IgD-negative memory B cell (primary cell): ENCODE results near the gene MCOLN1. TPM values are rescaled to one million over a fixed set of nuclear protein-coding genes. Genes with fewer than 3 reads are reported as not detected.

ENCODE experiments used
- H3K27ac Mint-ChIP-seq, 3 donors: one replicate each; pipeline ENCODE4 v1.8.0; 2020 to 2022; ENCODE audit warnings: mild to moderate bottlenecking in 3 of 3, mixed read lengths in 3 of 3, moderate library complexity in 1 of 3
- H3K27me3 Mint-ChIP-seq: one replicate; pipeline ENCODE4 v1.8.0; 2021; ENCODE audit warnings: mixed read lengths
- H3K36me3 Mint-ChIP-seq: one replicate; pipeline ENCODE4 v1.8.0; 2020; ENCODE audit warnings: mild to moderate bottlenecking, mixed read lengths
- H3K4me1 Mint-ChIP-seq, 3 donors: one replicate each; pipeline ENCODE4 v1.8.0; 2020 to 2022; ENCODE audit warnings: mixed read lengths in 3 of 3, mild to moderate bottlenecking in 1 of 3
- H3K4me3 Mint-ChIP-seq, 4 donors: one replicate each; pipeline ENCODE4 v1.8.0; 2020 to 2022; ENCODE audit warnings: mild to moderate bottlenecking in 4 of 4, mixed read lengths in 4 of 4, moderate library complexity in 3 of 4
- H3K9me3 Mint-ChIP-seq, 3 donors: one replicate each; pipeline ENCODE4 v1.8.0; 2020 to 2021; ENCODE audit warnings: mixed read lengths in 3 of 3, mild to moderate bottlenecking in 1 of 3
- polyA plus RNA-seq: library from polyadenylated mRNA; unstranded; fragments of 300-500 nt; fragmentation: Illumina TruSeq; gene quantifications from one replicate; pipeline ENCODE4 v1.2.3, GENCODE V29; 2021

The MCOLN1 gene
- polyA plus RNA-seq = 5.2 TPM

- no peaks in the 10 kb centered on the region for H3K9me3 Mint-ChIP-seq
- peaks cover 2% of the 10 kb centered on the region for H3K36me3 Mint-ChIP-seq
- H3K27me3 Mint-ChIP-seq = no peaks in the 10 kb centered on the region
- peak within 1 kb of the TSS; percentile 59 to 94 (median 76) for H3K27ac Mint-ChIP-seq
- peak within 1 kb of the TSS; percentile 78 to 90 (median 83) for H3K4me3 Mint-ChIP-seq
- H3K4me1 Mint-ChIP-seq = peaks cover 6 to 8% (median 7%) of the 10 kb centered on the region in 3 donors
Measured at GRCh38 chr19:7522072-7522922, at the start of gene MCOLN1. MCOLN1 (plus strand) TSS chr19:7522624; CDS start chr19:7522751, 127 bp downstream.

- Mint-ChIP-seq H3K4me1 (peaks cover 7 to 15% (median 12%) of the 10 kb centered on the region in 3 donors), H3K4me3 (peak overlapping the region in 1 of 4 donors; percentile 12), H3K36me3 (peaks cover 2% of the 10 kb centered on the region), H3K27ac (peak overlapping the region in 2 of 3 donors; percentile 81 to 84), H3K27me3 (no peaks in the 10 kb centered on the region), H3K9me3 (no peaks in the 10 kb centered on the region)
Measured at GRCh38 chr19:7475665-7476064, 46.8 kb upstream of the MCOLN1 start.

DNA sequence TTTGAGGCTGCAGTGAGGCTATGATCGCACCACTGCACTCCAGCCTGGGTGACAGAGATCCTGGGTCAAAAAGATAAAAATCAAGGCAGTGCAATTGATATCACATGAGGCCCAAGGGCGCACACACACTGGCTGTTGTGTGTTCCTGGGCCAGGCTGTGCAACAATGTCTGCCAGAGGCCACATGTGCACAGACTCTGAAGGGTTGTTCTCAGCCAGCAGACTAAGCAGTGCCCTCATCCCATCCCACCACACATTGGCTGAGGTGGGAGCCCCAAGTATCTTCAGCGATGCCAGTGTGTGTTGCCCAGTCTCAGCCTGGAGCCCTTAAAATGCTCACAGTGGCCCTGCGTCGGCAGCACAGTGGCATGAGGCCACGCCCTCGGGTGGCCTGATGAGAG lies 46.2 kb upstream of the MCOLN1 start:
- Mint-ChIP-seq H3K9me3 (no peaks in the 10 kb centered on the region), H3K27me3 (no peaks in the 10 kb centered on the region), H3K4me3 (peak overlapping the region in 1 of 4 donors; percentile 12), H3K4me1 (peaks cover 9 to 15% (median 12%) of the 10 kb centered on the region in 3 donors), H3K36me3 (peaks cover 2% of the 10 kb centered on the region), H3K27ac (peak overlapping the region in 2 of 3 donors; percentile 81 to 84)

DNA sequence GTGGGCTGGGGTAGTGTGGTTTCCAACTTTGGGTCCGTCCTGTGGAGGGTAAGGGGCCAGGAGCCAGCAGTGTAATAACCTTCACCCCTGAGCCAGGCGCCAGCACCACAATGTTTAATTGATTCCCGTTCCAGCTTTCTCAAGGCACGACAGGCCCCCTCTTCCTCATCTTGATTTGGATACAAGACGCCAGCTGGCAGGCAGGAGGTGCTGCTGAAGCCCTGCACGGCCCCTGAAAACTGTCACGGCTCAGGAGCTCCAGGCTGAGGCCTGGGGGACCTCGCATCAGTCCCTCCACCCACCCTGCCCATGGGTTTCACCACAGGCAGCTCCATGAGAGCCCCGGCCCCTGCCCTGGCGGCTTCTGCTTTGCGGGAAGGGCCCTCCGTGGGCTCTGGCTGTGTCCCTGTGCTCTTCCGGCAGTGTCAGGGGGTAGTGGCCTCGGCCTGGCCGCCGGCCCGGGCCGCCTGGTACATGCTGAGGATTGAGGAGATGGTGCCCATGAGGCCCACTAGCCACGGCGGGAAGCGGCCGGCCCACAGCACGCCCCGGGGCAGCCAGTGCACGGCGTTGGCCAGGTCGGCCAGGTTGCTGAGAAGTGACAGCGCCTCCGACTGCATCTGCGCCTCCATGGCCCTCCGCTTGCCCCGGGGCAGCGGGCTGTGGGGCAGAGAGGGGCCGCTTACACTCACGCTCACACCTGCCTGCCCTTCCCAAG lies 45.5 kb upstream of the MCOLN1 start:
- H3K27me3 Mint-ChIP-seq = no peaks in the 10 kb centered on the region
- peak overlapping the region; percentile 16 to 84 (median 81) for H3K27ac Mint-ChIP-seq
- H3K4me3 Mint-ChIP-seq = peak overlapping the region in 3 of 4 donors; percentile 12 to 54 (median 32)
- H3K36me3 Mint-ChIP-seq = peaks cover 2% of the 10 kb centered on the region
- no peaks in the 10 kb centered on the region for H3K9me3 Mint-ChIP-seq
- peaks cover 9 to 15% (median 9%) of the 10 kb centered on the region in 3 donors for H3K4me1 Mint-ChIP-seq

DNA sequence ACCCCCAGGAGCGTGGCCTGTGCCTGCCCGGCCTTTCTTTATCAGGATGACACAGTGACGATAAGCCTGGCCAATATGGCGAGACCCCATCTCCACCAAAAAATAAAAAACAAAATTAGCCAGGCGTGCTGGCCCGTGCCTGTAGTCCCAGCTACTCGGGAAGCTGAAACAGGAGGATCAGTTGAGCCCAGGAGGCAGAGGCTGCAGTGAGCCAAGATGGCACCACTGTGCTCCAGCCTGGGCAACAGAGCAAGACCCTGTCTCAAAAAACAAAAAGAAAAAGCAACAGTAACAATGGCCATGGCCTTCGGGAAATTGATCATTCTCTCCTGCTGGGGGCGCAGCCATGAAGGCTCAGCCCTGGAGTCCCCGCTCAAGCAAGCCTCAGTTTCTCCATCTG lies 44.7 kb upstream of the MCOLN1 start:
- peaks cover 2% of the 10 kb centered on the region for H3K36me3 Mint-ChIP-seq
- H3K4me1 Mint-ChIP-seq = peaks cover 7 to 10% (median 9%) of the 10 kb centered on the region in 3 donors
- H3K27me3 Mint-ChIP-seq = no peaks in the 10 kb centered on the region
- no peaks in the 10 kb centered on the region for H3K9me3 Mint-ChIP-seq
- peak overlapping the region; percentile 67 to 77 (median 76) for H3K27ac Mint-ChIP-seq
- H3K4me3 Mint-ChIP-seq = peak overlapping the region in 1 of 4 donors; percentile 40

GRCh38 chr19:7478173-7478842 lies 44.1 kb upstream of the MCOLN1 start:
- peak overlapping the region in 1 of 4 donors; percentile 40 for H3K4me3 Mint-ChIP-seq
- H3K27ac Mint-ChIP-seq = peak overlapping the region; percentile 76 to 88 (median 77)
- H3K4me1 Mint-ChIP-seq = peaks cover 5 to 6% (median 5%) of the 10 kb centered on the region in 3 donors
- H3K36me3 Mint-ChIP-seq = no peaks in the 10 kb centered on the region
- H3K9me3 Mint-ChIP-seq = no peaks in the 10 kb centered on the region
- H3K27me3 Mint-ChIP-seq = no peaks in the 10 kb centered on the region

- Mint-ChIP-seq H3K27ac (peak overlapping the region in 2 of 3 donors; percentile 39 to 77), H3K27me3 (no peaks in the 10 kb centered on the region), H3K4me3 (no peak overlapping the region), H3K9me3 (no peaks in the 10 kb centered on the region), H3K4me1 (peaks cover 5 to 10% (median 9%) of the 10 kb centered on the region in 3 donors), H3K36me3 (no peaks in the 10 kb centered on the region)
Measured at GRCh38 chr19:7478843-7479227, 43.6 kb upstream of the MCOLN1 start.

GRCh38 chr19:7480222-7480969 lies 42.0 kb upstream of the MCOLN1 start:
- H3K4me3 Mint-ChIP-seq = peak overlapping the region in 3 of 4 donors; percentile 1 to 74 (median 8)
- peaks cover 5 to 10% (median 9%) of the 10 kb centered on the region in 3 donors for H3K4me1 Mint-ChIP-seq
- H3K27me3 Mint-ChIP-seq = peaks cover 5% of the 10 kb centered on the region
- H3K27ac Mint-ChIP-seq = peak overlapping the region; percentile 86 to 96 (median 91)
- H3K9me3 Mint-ChIP-seq = no peaks in the 10 kb centered on the region
- no peaks in the 10 kb centered on the region for H3K36me3 Mint-ChIP-seq

- no peaks in the 10 kb centered on the region for H3K36me3 Mint-ChIP-seq
- H3K27ac Mint-ChIP-seq = peak overlapping the region; percentile 39 to 96 (median 91)
- H3K27me3 Mint-ChIP-seq = peaks cover 5% of the 10 kb centered on the region
- H3K9me3 Mint-ChIP-seq = no peaks in the 10 kb centered on the region
- peak overlapping the region in 1 of 4 donors; percentile 74 for H3K4me3 Mint-ChIP-seq
- H3K4me1 Mint-ChIP-seq = peaks cover 5 to 10% (median 9%) of the 10 kb centered on the region in 3 donors
Measured at GRCh38 chr19:7480970-7481255, 41.5 kb upstream of the MCOLN1 start.

DNA sequence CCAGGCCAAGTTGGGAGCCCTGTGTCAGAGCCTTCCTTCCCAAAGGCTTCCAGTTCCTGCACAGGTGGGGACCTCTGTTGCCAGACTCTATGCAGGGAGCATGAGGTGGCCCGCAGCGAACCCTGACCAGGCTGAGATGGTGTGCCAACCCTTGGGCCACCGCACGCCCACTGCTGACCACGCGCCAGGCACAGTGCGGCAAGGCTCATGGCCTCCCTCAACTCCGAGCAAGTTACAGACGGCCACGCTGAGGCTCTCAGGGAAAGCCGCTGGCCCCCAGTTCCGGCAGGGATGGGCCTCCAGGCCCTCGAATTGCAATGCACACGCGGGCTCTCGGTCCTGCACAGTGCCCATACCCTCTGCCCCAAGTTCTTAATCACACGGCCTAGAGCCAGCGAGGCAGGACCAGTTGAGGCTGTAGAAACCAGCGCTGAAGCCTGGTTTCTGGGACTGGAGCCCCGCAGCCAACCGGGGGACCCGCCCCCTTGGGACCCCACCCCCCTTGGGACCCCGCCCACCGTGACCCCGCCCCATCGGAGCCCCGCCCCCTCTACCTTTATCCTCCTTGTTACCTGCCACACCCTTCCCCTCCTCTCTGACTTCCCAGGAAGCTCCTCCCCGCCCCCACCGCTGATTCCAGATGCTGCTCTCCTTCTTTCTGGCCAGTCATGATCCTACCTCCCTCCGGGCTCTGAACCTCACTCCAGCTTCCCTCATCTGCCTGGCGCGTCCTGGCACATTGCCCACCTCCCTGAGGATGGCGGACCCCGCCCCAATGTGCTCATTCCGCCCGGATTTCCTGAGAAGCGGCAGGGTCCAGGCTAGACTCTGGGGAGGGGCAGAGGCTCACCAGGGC lies 39.6 kb upstream of the MCOLN1 start:
- Mint-ChIP-seq H3K27ac (peak overlapping the region; percentile 95 to 96 (median 96)), H3K27me3 (peaks cover 5% of the 10 kb centered on the region), H3K4me3 (peak overlapping the region in 1 of 4 donors; percentile 60), H3K9me3 (no peaks in the 10 kb centered on the region), H3K36me3 (no peaks in the 10 kb centered on the region), H3K4me1 (peaks cover 3 to 10% (median 9%) of the 10 kb centered on the region in 3 donors)

DNA sequence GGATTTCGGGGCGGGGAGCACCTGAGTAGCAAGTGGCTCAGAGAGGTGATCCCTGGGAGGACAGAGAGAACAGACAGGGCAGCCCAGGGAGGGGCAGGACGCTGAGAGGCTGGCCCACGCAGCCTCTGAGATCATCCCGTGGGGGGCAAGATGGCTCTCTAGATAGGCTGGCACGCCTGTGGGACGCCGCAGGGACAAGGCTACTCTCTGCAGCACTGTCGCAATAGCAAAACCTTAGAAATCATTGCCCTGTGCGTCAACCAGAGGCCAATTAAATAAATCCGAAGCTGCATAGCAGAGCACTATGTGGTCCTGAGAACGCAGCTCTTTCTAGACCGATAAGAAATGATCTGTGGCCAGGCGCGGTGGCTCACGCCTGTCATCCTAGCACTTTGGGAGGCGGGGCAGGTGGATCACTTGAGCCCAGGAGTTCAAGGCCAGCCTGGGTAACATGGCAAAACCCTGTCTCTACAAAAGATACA lies 38.7 kb upstream of the MCOLN1 start:
- Mint-ChIP-seq H3K4me1 (peaks cover 3 to 10% (median 9%) of the 10 kb centered on the region in 3 donors), H3K27me3 (peaks cover 5% of the 10 kb centered on the region), H3K9me3 (no peaks in the 10 kb centered on the region), H3K4me3 (peak overlapping the region in 2 of 4 donors; percentile 30 to 60), H3K27ac (peak overlapping the region; percentile 90 to 96 (median 95)), H3K36me3 (no peaks in the 10 kb centered on the region)

GRCh38 chr19:7486923-7487322 lies 35.5 kb upstream of the MCOLN1 start:
- no peaks in the 10 kb centered on the region for H3K36me3 Mint-ChIP-seq
- peak overlapping the region in 1 of 4 donors; percentile 77 for H3K4me3 Mint-ChIP-seq
- peaks cover 0 to 14% (median 11%) of the 10 kb centered on the region in 3 donors for H3K4me1 Mint-ChIP-seq
- no peaks in the 10 kb centered on the region for H3K9me3 Mint-ChIP-seq
- peak overlapping the region in 2 of 3 donors; percentile 21 to 89 for H3K27ac Mint-ChIP-seq
- H3K27me3 Mint-ChIP-seq = peaks cover 5% of the 10 kb centered on the region

GRCh38 chr19:7488736-7489353 lies 33.6 kb upstream of the MCOLN1 start, which contains the start of gene PEX11G:
PEX11G (minus strand) TSS chr19:7489035; CDS start chr19:7489010, 25 bp downstream.
- H3K4me1 Mint-ChIP-seq = peaks cover 2 to 8% (median 5%) of the 10 kb centered on the region in 3 donors
- peak within 1 kb of the TSS; percentile 21 to 96 (median 91) for H3K27ac Mint-ChIP-seq
- H3K36me3 Mint-ChIP-seq = no peaks in the 10 kb centered on the region
- peak within 1 kb of the TSS; percentile 77 to 92 (median 87) for H3K4me3 Mint-ChIP-seq
- H3K27me3 Mint-ChIP-seq = peaks cover 7% of the 10 kb centered on the region
- H3K9me3 Mint-ChIP-seq = no peaks in the 10 kb centered on the region
